Amygdala (tissue), 56 donors: ENCODE measurements around the gene ARRDC4.

Source experiments
- DNase-seq, 56 donors: peaks; one replicate each; lab custom pipeline; 2025; lab: John Stamatoyannopoulos, UW

Gene ARRDC4, protein sequence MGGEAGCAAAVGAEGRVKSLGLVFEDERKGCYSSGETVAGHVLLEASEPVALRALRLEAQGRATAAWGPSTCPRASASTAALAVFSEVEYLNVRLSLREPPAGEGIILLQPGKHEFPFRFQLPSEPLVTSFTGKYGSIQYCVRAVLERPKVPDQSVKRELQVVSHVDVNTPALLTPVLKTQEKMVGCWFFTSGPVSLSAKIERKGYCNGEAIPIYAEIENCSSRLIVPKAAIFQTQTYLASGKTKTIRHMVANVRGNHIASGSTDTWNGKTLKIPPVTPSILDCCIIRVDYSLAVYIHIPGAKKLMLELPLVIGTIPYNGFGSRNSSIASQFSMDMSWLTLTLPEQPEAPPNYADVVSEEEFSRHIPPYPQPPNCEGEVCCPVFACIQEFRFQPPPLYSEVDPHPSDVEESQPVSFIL

DNA sequence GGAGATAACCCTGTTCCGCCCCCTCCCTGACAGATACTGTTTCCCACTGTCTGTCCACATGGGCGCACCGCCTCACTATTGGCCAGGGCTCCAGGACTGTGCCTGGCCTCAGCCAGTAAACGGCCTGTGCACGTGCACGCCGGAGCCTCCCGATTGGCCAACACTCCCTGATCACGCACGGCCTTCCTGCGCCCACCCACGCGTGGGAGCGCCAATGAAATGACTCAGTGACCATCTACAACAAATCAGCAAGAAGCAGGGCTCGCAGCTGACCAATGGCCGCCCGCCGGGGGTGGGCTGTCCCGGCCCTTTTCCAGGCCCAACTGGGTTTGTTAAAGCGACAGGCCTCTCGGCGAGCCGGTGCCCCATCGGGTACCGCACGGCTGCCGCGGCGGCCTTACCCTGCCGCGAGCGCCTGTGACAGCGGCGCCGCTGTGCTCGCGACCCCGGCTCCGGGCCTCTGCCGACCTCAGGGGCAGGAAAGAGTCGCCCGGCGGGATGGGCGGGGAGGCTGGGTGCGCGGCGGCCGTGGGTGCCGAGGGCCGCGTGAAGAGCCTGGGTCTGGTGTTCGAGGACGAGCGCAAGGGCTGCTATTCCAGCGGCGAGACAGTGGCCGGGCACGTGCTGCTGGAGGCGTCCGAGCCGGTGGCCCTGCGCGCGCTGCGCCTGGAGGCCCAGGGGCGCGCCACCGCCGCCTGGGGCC is at the start of gene ARRDC4:
ARRDC4 (plus strand) TSS at position 340 of the 703 bp plus-strand sequence; CDS start at position 499, 159 bp downstream.
- DNase-seq = peak; percentile 92 to 100 (median 100)

DNA sequence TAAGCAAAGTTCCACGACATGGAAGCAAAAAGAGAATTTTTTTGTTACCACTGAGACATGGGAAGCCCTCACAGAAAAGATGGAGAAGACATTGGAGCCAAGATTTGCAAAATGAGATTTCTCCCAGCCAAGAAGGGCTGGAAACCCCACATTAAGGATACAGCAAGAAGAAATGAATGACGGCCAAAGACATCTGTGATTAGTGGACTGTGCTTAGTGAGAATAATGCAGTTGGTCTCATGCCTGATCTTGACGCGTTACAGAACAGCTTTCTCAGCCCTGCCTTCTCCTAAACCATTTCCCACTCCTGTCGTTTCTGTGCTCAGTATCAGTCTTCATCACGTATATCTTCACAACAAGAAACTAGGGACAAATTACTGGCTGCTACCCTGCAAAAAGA is 45.8 kb upstream of the ARRDC4 start:
- no peak for DNase-seq

DNA sequence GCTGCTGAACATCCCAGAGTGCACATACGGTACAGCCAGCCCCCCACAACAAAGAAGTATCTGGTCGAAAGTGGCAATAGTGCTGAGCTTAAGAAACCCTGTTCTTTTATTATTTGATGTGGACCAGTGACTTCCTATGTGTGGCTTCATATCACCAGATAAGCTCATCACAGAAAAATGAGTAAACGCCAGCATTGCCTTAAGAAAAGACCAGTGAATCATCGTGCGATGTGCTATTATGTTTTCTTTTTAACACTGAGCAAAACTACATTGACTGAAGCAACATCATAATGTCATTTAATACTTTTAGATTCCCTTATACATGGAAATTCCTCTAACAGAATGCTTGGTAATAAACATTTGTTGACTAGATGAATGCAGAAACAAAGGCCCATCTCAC is 45.2 kb upstream of the ARRDC4 start:
- DNase-seq = no peak

DNA sequence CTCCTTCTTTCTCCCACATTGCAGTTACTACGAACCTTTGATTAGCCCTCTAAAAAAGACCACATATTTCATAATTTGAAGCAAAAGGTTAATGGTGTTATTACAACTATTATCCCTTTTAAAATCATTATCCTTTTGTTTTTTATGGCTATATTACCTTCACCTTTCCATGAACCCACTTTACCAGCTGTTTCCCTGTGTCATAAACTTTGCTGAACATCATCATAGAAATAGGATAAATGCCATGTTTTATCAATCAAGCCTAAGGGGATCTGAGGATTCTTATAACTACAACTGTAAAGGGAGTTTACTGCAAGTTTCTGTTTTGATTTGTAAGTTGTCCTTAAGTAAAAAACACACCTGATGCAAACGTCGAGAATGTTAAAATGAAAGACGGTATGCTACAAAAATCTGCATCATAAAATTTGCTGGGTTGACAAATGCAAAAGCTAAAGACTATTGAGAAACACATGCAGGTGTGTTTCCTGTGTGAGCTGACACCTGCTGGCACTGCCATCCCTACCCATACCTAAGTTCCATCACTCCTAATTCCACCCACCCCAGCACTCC is 39.1 kb upstream of the ARRDC4 start:
- no peak for DNase-seq

DNA sequence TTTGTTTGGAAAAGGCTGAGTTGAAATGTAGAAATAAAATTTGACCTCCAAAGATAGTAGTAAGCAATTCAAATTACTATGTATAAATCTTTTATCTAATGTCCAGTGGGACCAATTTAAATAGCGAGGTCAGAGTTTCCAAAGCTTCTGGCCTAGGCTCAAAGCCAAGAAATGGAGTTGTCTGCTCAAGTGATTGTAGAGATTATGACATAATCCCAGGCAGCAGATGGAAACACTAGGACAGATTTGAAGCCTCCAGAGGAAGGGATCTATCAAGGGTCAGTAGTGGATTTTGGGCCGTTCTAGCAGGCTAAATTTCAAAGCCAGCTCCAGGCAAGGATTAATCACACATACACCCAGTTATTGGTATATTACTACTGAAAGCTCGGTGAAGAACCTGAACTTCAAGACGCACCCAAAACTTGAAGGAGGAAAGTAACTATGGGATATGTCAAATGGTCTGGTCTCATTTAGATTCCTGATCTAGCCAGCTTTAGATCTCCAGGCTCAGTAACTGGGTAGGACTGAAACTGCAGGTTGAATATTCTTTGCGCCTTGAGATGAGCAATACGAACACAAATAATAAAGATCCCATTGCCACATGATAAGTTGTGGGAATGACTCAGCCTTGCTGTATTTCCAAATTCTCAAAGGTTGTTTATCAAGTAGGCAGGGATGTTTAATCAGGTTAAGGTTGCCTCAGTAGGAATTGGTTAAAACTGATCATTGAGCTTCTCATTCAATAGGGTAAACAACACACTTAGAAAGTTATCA is 30.9 kb upstream of the ARRDC4 start:
- DNase-seq = no peak

DNA sequence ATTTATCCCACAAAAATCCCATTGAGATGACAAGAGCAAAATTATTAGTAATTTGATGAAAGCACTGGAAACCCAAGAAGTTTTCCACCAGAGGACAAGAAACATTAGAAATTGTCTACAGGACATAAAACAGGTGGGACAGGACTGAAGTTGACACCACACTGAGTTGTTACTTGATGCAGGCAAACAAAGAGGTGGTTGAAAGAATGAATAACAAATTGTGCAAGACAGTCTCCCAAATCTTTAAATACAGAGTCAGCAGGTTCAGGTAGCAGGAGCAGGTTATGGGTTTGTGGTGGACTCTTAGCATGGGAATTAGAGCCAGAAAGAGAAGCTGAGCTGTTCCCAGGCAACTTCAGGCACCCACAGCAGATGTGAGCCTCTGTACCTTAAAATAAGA is 30.3 kb upstream of the ARRDC4 start:
- no peak for DNase-seq

DNA sequence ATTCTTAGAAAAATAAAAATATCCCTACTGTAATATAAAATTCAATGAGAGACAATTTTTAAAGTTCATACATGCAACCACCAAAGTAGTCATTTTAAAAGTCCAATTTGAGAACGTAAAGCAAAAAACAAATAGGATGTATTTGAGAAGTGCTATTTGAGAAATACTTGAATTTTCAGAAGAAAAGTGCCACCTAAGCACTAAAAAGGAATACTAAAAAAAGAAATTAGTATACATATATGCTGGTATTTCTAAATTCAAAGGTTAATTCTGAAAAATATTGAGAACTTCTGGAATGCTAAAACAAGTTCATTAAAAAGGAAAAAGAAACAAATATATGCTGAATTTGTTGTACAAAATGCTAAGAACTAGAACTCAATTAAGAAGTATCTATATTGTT is 29.2 kb upstream of the ARRDC4 start:
- DNase-seq = no peak

DNA sequence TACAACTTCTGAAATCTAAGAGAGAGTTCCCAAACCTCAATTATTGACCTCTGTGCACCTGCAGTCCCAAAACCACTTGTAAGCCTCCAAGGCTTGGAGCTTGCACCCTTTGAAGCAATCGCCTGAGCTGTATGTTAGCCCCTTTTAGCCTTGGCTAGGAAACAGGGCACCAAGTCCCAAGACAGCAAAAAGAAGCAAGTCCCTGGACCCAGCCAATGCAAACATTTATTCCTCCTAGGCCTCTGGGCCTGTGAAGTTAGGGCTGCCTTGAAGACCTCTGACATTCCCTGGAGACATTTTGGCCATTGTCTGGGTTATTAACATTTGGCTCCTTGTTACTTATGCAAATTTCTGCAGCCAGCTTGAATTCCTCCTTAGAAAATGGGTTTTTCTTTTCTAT is 26.9 kb upstream of the ARRDC4 start:
- DNase-seq = no peak

DNA sequence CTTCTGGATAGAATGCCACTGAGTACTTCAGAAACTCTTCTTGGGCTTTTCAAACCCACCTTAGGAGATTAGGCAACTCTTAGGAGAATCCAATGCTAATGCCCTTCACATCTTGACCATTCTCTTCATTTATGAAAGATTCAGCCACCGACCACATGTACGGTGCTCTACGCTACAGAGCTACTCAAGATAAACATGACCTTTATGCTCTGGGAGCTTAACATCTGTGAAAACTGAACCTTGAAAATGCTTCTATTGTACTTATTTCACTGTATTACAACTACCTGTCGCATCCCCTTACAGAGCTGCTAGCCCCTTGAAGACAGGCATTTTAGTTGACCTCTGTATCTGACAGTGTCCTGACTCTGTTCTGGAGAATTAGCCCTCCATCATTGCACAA is 19.5 kb upstream of the ARRDC4 start:
- DNase-seq = no peak

DNA sequence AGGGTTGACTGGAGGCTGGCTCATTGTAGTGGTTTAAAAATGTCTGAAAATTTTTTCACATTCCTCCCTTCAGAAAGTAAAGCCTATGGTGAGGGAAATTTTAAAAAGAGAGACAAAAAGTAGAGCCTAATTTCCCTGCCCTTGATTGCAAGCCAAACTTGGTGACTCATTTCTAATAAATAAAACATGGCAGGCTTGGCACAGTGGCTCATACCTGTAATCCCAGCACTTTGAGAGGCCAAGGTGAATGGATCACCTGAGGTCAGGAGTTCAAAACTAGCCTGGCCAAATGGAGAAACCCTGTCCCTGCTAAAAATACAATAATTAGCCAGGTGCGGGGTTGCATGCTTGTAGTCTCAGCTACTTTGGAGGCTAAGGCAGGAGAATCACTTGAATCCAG is 18.9 kb upstream of the ARRDC4 start:
- no peak for DNase-seq

DNA sequence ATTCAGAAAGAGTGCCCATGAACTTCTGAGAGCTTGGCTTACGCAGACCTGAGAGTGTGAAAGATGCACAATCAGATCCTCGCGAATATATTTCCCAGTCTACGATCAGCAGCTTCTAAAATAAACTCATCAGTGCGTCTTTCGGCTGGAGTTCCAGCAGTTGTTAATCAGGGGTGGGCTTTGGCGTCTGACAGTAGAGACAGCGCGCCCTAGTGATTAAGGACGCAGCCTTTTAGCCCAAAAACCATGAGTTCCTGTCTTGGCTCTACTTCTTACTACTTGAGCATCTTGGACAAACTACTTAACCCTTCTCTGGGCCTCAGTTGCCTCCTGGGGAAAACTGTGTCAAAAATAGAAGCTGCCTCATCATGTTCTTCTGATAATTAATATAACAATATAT is 15.8 kb upstream of the ARRDC4 start:
- no peak for DNase-seq

DNA sequence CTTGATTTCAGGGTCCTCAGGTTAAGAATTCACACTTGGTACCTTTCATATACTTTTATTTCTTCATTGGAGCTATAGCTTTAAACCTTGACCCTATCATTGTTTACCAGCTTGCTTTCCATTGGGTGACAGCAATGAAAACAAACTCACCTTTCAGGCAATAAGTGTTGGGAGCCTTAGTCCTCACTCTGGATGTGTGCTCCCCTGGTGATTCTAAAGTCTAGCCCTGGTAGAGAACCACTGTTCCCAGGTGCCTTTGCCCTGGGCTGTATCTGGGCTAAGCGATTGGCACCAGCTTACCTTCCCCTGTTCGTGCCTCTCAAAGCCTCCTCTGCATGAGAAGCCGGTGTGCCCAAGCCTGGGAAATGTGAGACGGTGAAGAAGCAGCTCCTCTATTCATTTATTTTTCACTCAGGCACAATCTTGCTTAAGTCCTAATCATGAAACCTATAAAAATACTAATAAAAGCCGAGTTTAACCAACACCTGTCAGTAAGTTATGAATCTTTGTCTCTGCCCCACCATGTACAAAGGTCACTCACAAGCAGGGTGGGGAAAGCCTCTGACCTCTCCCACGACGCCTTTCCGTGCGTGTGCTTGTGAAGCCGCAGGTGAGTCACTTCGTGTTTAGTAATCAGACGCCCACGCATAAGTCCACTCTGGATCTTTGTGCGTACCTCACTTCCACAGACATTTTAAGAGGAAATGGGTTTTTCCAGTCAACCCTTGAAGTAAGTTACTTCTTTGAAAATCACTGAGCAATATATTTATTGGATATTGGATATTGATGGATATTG is 12.8 kb upstream of the ARRDC4 start:
- DNase-seq = no peak

DNA sequence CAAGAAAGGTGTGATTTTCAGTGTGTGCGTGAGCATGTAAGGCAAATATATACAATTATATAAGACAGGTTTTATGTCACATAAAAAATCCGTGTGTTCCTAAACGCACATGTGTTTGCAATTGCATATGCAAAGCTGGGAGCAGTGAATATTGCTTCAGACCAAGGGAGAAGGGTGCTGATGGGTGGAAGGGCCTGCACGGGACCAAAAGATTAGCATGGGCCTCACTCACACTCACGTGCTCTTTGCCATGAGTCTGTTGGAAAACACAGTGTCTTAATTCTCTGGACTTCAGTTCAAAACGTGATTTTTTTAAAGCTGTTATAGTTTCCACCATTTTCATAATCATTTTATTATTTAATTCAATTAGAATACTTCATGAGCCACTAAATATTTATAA is 7.2 kb upstream of the ARRDC4 start:
- DNase-seq = no peak

DNA sequence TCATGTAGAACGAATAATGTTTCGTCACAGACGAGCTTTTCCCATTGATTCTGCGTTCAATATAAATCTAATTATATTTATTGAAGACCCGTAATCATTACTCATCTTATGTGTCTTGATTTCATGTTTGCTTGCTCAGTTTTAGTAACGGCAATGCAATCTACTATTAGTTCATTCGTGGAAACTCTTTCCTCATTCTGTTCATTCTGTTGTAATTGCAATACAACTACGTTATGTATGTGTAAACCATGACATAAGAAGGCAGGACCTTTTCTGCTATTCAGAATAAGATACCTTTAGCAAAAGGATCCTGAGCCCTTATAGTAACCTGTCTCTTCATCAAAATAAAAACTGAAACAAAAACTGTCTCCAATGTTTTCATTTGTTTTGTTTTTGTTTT is 6.8 kb upstream of the ARRDC4 start:
- no peak for DNase-seq

DNA sequence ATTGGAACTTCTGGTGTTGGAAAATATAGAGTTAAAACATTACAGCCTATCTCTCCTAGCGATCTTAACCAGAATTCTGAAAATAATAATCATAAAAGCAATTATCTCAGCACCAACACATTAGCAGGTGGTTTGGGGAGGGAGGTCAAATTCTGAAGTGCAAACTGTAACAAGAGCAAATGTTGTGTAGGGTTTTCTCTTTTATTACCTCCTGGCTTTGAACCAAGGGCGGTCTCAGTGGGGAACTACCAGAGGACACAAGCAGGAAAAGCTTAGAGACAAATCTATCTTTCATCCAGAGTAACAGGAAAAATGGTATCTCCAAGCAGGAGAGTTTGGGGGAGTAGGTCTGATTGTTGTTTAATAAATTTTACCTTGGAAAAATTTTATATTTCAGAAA is 5.5 kb upstream of the ARRDC4 start:
- no peak for DNase-seq

DNA sequence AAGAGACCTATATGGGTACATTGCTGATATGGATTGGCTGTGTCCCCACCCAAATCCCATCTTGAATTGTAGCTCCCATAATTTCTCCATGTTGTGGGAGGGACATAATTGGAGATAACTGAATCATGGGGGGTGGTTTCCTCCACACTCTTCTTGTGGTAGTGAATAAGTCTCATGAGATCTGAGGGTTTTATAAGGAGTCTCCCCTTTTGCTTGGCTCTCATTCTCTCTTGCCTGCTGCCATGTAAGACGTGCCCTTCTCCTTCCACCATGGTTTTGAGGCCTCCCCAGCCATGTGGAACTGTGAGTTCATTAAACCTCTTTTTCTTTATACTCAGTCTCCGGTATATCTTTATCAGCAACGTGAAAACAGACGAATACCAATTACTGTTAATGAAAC is 5.0 kb upstream of the ARRDC4 start:
- DNase-seq = no peak

DNA sequence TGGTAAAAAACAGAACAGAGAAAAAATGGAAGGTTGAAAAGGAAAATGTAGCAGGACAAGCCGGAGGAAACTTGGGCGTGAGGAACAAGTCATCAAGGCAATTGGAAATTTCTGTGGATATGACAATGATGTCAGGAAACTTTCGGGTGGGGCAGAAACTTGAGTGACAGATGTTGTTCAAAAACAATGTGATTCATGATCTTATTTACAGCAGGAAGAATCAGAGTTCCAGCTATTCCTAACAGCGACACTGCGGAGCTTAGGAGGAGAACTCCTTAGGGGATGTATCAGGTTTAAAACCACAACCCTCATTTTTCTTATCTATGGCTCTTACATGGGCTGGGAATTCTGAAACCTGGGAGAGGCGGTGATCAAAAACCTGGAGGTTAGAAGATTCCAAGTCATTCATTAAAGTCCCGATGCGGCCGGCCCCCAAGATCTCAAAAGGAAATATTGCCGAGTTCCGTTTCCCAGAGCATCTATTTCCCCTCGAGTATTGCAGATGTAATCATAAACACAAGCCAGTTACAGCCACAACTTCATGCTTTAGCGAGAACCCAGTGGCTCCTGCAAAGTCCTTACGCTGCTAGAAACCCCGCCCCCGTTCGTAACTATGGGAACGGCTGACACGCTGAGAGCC is 659 bp upstream of the ARRDC4 start:
- DNase-seq = no peak

DNA sequence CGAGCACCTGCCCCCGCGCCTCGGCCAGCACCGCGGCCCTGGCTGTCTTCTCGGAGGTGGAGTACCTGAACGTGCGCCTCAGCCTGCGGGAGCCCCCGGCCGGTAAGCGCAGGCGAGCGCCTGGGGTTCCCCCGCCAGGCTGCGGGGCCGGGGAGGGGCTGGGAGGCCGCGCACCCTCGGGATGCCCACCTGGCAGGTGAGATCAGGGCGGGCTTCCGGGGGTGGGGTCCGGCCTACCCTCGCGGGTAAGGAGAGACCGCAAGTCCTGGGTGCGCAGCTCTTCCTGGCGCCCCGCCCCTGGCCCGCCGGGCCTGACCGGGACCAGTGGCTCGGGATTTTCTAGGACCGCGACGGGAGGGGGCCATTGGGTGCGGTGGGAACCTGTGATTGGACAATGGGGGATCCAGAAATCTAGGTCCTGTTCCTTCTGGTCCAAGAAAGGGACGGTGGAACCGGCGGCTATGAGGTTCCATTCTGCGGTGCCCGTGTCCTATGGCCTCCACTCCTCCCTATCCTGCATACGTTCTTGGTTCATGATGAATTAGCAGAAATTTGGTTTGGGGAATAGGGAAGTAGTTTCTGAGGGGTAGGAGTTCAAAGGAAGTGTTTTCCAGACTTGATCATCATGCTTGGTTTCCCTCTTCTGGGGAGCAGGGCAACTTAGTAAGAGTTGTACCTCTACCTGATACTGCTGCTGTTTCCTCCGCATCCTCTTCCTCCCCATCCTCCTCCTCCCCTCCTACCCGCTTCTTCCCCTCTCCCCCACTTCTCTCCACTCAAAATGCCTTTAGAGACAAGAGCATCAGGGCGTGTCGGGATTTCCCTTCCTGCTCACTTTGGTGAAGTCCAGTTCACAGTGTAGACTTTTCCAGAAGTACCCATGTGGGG is 808 bp downstream of the ARRDC4 start:
- peak in 17 of 56 donors; percentile 8 to 45 (median 20) for DNase-seq

DNA sequence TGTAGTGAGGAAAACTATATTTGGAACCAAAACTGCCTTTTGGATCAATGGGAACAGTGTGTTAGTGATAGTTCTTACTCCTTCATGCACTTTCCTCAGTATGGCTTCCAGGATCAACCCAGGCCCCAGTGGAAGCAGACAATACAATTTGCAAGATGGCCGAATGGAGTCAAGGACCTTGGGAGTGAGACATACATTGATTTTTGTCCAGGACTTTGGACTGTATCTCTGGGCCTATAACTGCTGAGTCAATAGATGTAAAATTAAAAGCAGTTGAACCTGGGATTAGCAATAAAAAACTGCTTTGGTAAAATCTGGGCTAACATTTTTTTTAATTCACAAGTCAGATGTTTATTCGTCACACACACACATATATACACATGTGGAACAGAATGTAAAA is 1.8 kb downstream of the ARRDC4 start:
- no peak for DNase-seq
